Islet precursor cell (in vitro differentiated cells): Measurements from ENCODE around the gene ITPR3.
A peak's percentile ranks its signal among the peaks of the same experiment; 100 is the strongest.

ENCODE experiments used
- DNase-seq: peaks from one replicate; pipeline ENCODE4 v3.0.0-alpha.2; 2018

The ITPR3 gene

DNA sequence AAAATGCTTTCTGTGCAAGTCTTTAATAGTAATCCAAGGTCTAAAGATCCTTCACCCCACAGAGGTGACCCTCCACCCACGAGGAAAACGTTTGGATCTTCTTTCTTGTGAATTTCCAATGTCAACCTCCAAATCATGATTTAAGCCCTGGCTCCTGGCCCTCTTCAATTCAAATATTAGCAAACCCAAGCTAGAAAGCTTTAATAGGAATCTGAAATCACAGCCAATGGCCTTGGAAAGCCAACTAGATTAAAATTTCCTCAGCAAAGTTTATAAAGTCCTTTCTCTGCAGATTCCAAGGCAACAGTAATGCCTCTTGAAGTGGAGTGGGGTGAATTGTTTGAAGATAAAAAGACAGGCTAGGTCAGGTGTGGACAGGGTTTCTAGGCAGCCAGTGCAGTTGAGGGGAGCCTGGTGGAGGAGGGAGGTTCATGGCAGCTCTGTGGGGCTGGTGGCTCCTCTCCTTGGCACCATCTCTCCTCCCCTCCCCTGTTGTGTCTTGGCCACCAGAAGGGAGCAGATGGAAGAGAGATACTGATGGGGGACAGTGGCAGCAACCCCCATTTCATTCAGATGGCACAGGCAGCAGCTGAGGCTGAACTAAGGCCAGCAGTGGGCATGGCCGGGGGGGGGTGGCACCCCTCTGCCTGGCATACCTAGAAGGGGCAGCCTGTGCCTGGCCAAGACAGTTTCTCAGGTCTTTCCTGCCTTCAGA, 102.4 kb downstream of the ITPR3 start:
- no peak for DNase-seq

DNA sequence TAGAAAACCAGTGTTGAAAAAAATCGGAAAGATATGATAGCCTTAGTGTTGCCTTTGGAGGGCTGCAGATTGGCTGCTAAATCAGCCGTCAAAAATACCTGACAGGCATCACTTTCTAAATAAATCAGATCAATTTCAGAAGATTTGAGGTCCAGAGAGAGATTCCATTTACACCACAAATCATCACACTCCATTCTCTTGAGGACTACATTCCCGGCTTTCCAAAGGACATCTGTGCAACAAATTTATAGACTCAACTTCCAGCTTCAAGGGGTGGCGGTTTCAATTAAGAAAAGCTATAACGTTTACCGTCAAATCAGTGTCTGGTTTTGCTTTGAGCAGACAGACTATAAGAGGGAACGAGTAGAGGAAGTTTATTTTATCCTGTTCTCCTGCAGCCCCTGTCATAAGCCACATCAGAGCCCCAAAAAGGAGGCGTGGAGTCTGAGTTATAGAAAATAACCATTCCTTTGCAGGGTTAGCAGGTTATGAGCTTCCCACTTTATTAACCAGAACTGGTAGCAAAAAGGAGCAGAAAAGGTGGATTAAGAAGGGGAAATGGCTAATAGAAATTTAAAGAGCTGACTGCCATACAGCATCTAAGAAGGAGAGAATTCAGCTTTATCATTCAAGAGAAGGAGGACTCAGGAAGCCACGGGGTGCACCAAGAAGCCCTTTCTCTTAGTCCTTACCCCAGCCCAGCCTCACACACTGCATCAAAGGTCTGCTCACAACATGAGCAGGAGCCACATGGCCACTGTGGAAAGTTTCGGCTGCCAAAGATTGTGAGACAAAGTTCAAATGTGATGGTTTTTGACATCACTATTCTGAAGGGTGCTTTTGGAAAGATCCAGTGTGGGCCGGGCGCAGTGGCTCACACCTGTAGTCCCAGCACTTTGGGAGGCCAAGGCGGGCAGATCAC, 103.2 kb downstream of the ITPR3 start:
- no peak for DNase-seq

- DNase-seq = no peak
These were observed 104.1 kb downstream of the ITPR3 start for GRCh38 chr6:33725222-33725621.

- no peak for DNase-seq
These were observed 105.0 kb downstream of the ITPR3 start for GRCh38 chr6:33725891-33726673.

DNA sequence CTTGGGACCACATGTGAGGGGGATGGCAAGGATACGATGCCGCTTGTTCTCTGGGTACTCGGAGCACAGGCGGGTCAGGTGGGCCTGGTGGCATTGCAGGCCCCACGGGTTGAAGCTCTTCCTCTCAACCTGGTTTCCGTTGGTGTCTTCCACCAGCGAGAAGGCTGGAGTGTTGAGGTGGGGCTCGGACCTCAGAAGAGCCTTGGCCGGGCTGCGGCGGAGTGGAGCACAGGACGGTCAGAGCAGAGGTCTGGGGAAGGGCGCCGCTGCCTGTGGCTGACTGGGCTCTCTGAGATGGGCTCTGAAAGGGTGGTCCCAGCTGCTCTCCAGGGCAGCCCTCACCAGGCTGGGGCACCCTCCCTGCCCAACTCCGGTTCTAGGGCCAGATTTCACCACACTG, 105.6 kb downstream of the ITPR3 start:
- no peak for DNase-seq

DNA sequence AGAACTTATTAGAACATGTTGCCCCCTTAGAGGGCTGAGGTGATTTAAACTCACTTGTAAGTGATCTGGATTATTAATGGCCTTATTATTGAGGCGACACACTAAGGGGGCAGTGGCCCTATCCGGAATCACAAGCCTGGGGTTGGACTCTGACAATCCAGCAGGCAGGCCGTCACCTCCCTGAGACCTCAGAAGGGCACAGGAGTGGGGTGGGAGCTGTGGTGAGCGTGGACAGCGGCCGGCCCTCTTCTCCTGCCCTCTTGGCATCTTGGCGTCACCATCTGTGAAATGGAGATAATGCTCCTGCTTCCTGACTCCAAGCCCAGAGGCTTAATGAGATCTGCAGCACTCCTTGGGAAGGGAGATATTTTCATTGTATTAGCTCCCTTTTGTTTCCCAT, 106.0 kb downstream of the ITPR3 start:
- DNase-seq = no peak

GRCh38 chr6:33727932-33728331, 106.8 kb downstream of the ITPR3 start:
- no peak for DNase-seq

DNA sequence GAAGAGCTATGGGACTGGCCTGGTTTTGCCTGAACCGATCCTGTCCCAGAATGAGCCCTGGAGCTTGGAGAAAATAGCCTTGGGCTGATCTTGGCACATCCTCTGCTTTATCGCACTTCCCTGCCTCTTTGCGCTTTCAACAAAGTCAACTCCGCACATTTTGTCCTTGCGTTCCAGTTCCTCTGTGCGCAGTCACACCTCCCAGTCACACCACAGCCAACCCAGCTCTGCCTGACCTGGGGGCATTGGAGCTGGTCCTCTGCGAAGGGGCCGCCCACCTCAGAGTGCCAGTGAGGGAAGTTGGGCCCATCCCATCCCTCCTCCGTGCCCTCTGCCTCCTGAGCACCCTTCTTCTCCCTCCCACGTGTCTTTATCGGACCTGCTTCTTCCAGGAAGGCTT, 107.3 kb downstream of the ITPR3 start:
- DNase-seq = no peak

GRCh38 chr6:33729059-33729458, 107.9 kb downstream of the ITPR3 start:
- DNase-seq = no peak

GRCh38 chr6:33730611-33731010, 109.5 kb downstream of the ITPR3 start:
- DNase-seq = no peak

- DNase-seq = no peak
These were observed 109.9 kb downstream of the ITPR3 start for GRCh38 chr6:33731035-33731434.

GRCh38 chr6:33731751-33732282, 110.7 kb downstream of the ITPR3 start:
- no peak for DNase-seq

DNA sequence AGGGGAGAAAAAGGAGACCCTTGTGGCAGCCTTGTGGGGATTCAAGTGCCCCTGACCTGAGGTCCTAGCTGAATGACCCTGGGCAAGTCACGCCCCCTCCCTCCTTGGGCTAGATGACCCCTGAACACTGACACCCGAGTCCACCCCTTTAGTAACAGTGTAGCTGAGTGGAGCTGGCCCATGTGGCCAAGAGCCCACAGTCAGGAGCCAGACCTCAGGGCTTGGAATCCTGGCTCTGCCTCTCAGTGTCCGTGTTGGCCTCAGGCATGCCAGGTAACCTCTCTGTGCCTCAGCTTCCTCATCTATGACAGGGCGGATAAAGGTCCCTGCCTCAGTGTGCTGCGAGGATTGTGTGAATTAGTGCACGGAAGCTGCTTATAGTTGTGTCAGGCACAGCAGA, 111.3 kb downstream of the ITPR3 start:
- no peak for DNase-seq

- peak; percentile 75 for DNase-seq
These were observed 111.9 kb downstream of the ITPR3 start for GRCh38 chr6:33732817-33733708.

- no peak for DNase-seq
These were observed 112.5 kb downstream of the ITPR3 start for GRCh38 chr6:33733709-33734007.

- DNase-seq = no peak
These were observed 114.1 kb downstream of the ITPR3 start for GRCh38 chr6:33735216-33735615.

DNA sequence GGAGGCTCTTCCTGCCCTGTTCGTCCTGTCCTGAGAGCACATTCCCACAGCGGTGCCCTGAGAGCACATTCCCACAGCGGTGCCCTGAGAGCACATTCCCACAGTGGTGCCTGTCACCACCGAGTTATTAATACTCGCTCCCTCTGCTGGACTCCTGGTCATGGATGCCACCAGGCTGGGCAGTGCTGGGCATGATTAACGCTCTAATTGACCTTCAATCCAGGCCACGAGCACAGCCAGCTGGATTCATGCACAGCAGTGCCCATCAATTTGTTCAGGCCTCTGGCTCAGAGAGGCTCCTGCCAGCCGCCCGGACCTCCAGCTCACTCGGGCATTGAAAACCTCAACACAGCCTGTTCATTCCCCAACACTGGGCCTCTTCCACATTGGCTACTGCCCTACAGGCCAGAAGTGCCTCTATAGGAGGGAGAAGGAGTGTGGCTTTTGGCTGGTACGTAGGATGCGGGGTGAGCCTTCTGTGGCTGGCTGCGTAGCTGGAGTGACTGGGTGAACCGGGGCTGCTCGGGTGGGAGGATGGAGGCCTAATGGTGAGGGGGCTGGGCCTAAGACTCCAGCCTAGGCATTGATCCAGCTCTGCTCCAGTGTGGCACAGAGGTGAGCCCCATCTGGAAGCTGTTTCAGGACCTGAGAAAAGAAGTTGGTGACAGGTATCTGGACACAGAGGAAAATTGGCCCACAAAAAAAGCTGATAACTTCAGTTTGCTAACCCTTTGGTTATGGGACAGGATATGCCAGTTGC, 116.3 kb downstream of the ITPR3 start:
- DNase-seq = no peak

DNA sequence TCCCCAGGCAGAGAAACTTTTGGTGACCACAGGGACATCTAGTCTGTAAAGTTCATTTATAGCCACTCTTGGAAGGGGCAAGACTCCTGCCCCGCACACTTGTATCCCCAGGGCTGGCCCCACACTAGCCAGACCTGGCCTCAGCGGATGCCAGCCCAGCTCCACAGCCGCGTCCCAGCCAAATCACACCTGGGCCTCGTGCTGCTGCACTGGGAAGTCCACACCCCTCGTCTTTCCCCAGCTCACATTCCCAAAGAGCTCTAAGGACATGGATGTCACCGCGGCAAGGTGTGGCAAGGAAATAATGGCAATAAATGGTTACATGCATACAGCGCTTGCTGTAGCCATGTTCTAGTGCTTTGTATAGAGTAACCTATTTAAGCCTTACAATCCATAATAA, 117.0 kb downstream of the ITPR3 start:
- DNase-seq = no peak

DNA sequence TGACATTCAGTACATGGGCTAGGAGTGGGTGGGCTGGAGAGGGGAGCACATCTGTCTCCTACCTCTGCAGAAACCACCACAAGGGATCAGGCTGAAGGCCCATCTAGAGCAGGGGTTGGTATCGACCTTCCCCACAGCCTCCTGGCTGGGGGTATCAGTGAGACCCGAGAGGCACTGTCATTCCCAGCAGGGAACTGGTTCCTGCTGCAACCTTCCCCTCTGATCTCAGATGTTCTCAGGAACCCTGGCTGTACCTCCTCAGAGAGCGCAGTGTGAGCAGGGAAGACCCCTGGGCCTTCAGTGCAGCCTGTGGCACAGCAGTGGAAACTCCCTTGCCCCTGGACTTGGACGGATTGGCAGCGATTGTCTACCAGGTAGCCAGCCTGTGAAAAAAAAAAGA, 117.8 kb downstream of the ITPR3 start:
- no peak for DNase-seq

DNA sequence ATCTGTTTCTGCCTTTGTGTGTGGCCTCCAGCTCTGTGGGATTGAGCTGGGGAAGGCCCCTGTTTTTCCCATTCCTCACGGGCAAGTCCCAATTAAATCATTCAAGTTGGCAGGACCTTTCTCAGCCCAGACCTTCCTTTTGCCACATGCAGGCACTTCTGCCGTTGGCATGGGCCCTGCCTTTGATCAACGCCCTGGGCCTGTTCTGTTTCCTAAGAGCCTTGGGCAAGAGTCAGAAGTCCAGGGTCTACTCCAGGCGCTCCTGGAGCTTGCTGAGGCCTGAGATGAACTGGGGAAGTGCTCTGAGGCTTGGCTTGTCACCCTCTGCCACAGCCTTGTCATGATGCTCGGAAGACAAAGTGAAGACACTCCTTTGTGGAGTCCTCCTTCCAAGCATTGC, 118.4 kb downstream of the ITPR3 start:
- DNase-seq = no peak

GRCh38 chr6:33740204-33740608, 119.1 kb downstream of the ITPR3 start:
- DNase-seq = no peak

- DNase-seq = no peak
These were observed 119.7 kb downstream of the ITPR3 start for GRCh38 chr6:33740794-33741193.
